Ascending aorta (tissue), 2 donors: ENCODE results near the gene BCDIN3D. TPM values are rescaled to one million over a fixed set of nuclear protein-coding genes. Genes with fewer than 3 reads are reported as not detected.
"Not testable (repeated sequence)": the region's sequence is repeated elsewhere in the genome, so short reads cannot be mapped to it uniquely, and the experiment has no call there.

ENCODE experiments used
- DNase-seq, 2 donors: peaks; one replicate each; pipeline ENCODE4 v3.0.0-alpha.2; 2019; ENCODE audit warnings: low spot score in 2 of 2
- H3K27ac ChIP-seq, 2 donors: fragments of 200-600 bp; sonication (generic); one replicate each; pipeline ENCODE4 v1.5.1; 2016 to 2017; ENCODE audit warnings: mild to moderate bottlenecking in 1 of 2
- H3K27me3 ChIP-seq: fragments of 200-600 bp; sonication (generic); one replicate; pipeline ENCODE4 v1.5.1; 2017
- H3K36me3 ChIP-seq, 2 donors: fragments of 200-600 bp; sonication (generic); one replicate each; pipeline ENCODE4 v1.5.1; 2016
- H3K4me1 ChIP-seq, 2 donors: fragments of 200-600 bp; sonication (generic); one replicate each; pipeline ENCODE4 v1.5.1; 2016 to 2017; ENCODE audit warnings: mild to moderate bottlenecking in 1 of 2
- H3K4me3 ChIP-seq, 2 donors: fragments of 200-600 bp; sonication (generic); one replicate each; pipeline ENCODE4 v1.5.1; 2016 to 2017; ENCODE audit warnings: mild to moderate bottlenecking in 1 of 2
- H3K9me3 ChIP-seq, 2 donors: fragments of 200-600 bp; sonication (generic); one replicate each; pipeline ENCODE4 v1.5.1; 2016
- CTCF ChIP-seq, 3 experiments: fragments of 200-600 bp in 2 of 3; fragments of 450-650 bp in 1 of 3; sonication (generic) in 2 of 3; IDR thresholded peaks; one replicate each; pipeline ENCODE4 v1.5.1; 2016 to 2019; ENCODE audit warnings: antibody characterized with exemption in 3 of 3, mild to moderate bottlenecking in 1 of 3, moderate library complexity in 1 of 3
- intact Hi-C: fragments of 100-400 bp; cut with DNase I; formaldehyde crosslinking; loops from one replicate; pipeline ENCODE4 v1.15.1; 2023
- total RNA-seq: library from RNA; depleted of rRNA; stranded (reverse); fragments of >200 nt; gene quantifications from one replicate; pipeline ENCODE4 v1.1.0, GENCODE V29; 2016

BCDIN3D gene
- total RNA-seq, 1 donor from 2014 or later = 2.6 TPM

- no peak for DNase-seq
- Histone ChIP-seq H3K4me1 (no peaks in the 10 kb centered on the region), H3K4me3 (no peak overlapping the region), H3K36me3 (no peaks in the 10 kb centered on the region), H3K27ac (no peak overlapping the region), H3K9me3 (no peaks in the 10 kb centered on the region), H3K27me3 (no peaks in the 10 kb centered on the region)
- TF ChIP-seq CTCF (IDR thresholded peaks at IDR 0.05) = no peak
- intact Hi-C loops = no loop called here
These were observed 42.2 kb upstream of the BCDIN3D start for GRCh38 chr12:49885118-49885517.

- no peaks in the 10 kb centered on the region for H3K9me3 ChIP-seq
- no peak for DNase-seq
- no peak overlapping the region for H3K4me3 ChIP-seq
- intact Hi-C loops = no loop called here
- no peaks in the 10 kb centered on the region for H3K4me1 ChIP-seq
- TF ChIP-seq CTCF (IDR thresholded peaks at IDR 0.05) = no peak
- H3K36me3 ChIP-seq = no peaks in the 10 kb centered on the region
- no peaks in the 10 kb centered on the region for H3K27me3 ChIP-seq
- H3K27ac ChIP-seq = no peak overlapping the region
These were observed 40.1 kb upstream of the BCDIN3D start for GRCh38 chr12:49882851-49883464.

GRCh38 chr12:49882248-49882850 is 39.4 kb upstream of the BCDIN3D start:
- intact Hi-C loops = no loop called here
- no peak overlapping the region for H3K27ac ChIP-seq

GRCh38 chr12:49881415-49882247 is 38.7 kb upstream of the BCDIN3D start:
- Histone ChIP-seq H3K4me3 (no peak overlapping the region), H3K27ac (no peak overlapping the region), H3K4me1 (no peaks in the 10 kb centered on the region), H3K9me3 (no peaks in the 10 kb centered on the region), H3K36me3 (no peaks in the 10 kb centered on the region), H3K27me3 (no peaks in the 10 kb centered on the region)
- intact Hi-C loops = no loop called here
- DNase-seq = no peak
- TF ChIP-seq CTCF (IDR thresholded peaks at IDR 0.05) = no peak

More at GRCh38 chr12:49882248-49882850, 39.4 kb upstream of the BCDIN3D start:
- no peak for TF ChIP-seq CTCF (IDR thresholded peaks at IDR 0.05)
- Histone ChIP-seq H3K27me3 (no peaks in the 10 kb centered on the region), H3K4me3 (no peak overlapping the region), H3K9me3 (no peaks in the 10 kb centered on the region), H3K36me3 (no peaks in the 10 kb centered on the region), H3K4me1 (no peaks in the 10 kb centered on the region)
- no peak for DNase-seq

- Histone ChIP-seq H3K4me1 (no peaks in the 10 kb centered on the region), H3K27ac (no peak overlapping the region), H3K27me3 (no peaks in the 10 kb centered on the region), H3K4me3 (no peak overlapping the region), H3K36me3 (no peaks in the 10 kb centered on the region), H3K9me3 (no peaks in the 10 kb centered on the region)
- intact Hi-C loops = no loop called here
- no peak for TF ChIP-seq CTCF (IDR thresholded peaks at IDR 0.05)
- no peak for DNase-seq
These were observed 38.0 kb upstream of the BCDIN3D start for GRCh38 chr12:49880756-49881414.

GRCh38 chr12:49879065-49879464 is 36.2 kb upstream of the BCDIN3D start:
- H3K27ac ChIP-seq, H3K27me3 ChIP-seq, DNase-seq, H3K9me3 ChIP-seq, intact Hi-C loops, H3K4me3 ChIP-seq, H3K4me1 ChIP-seq, H3K36me3 ChIP-seq: not testable (repeated sequence)
